ENCODE measurements around the gene PPIE.

PPIE gene

GRCh38 chr1:39755965-39756659 is 17.4 kb downstream of the PPIE start:
- no peak overlapping the region for H3K4me3 ChIP-seq (replicated peaks in 1 of 2; ENCODE audit: low read depth in 2 of 2, low read length in 2 of 2)
- TF ChIP-seq, protein P1, sequence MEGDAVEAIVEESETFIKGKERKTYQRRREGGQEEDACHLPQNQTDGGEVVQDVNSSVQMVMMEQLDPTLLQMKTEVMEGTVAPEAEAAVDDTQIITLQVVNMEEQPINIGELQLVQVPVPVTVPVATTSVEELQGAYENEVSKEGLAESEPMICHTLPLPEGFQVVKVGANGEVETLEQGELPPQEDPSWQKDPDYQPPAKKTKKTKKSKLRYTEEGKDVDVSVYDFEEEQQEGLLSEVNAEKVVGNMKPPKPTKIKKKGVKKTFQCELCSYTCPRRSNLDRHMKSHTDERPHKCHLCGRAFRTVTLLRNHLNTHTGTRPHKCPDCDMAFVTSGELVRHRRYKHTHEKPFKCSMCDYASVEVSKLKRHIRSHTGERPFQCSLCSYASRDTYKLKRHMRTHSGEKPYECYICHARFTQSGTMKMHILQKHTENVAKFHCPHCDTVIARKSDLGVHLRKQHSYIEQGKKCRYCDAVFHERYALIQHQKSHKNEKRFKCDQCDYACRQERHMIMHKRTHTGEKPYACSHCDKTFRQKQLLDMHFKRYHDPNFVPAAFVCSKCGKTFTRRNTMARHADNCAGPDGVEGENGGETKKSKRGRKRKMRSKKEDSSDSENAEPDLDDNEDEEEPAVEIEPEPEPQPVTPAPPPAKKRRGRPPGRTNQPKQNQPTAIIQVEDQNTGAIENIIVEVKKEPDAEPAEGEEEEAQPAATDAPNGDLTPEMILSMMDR (IDR thresholded peaks at IDR 0.05; ENCODE audit: low read depth, low read length), result no peak
- DNase-seq (ENCODE audit: low read depth in 2 of 2), result no peak

DNA sequence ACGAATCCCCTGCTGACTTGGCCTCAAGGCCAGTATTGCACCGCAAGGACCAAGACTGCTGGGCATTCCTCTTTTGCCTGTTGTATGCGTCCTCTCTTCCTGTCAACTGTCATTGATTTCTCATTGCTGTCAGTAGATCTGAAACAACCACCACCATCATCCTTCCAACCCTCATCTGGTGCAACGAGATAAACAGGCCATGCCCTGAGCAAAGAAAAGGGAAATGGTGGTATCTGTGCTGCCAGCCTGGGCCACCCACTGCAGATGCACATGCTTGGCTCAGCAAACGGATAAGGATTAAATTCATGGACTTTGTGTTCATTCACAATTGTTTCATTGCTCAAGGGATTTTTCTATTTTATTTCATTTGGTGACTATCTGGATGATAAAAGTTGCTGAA is 18.8 kb downstream of the PPIE start:
- no peak overlapping the region for H3K4me3 ChIP-seq (replicated peaks in 1 of 2; ENCODE audit: low read depth in 2 of 2, low read length in 2 of 2)
- DNase-seq (ENCODE audit: low read depth in 2 of 2), result no peak
- TF ChIP-seq, protein P1 (IDR thresholded peaks at IDR 0.05; ENCODE audit: low read depth, low read length), result no peak

GRCh38 chr1:39758556-39759435 is 20.1 kb downstream of the PPIE start:
- H3K4me3 ChIP-seq (replicated peaks in 1 of 2; ENCODE audit: low read depth in 2 of 2, low read length in 2 of 2), result no peak overlapping the region
- TF ChIP-seq, protein P1 (IDR thresholded peaks at IDR 0.05; ENCODE audit: low read depth, low read length), result no peak
- DNase-seq (ENCODE audit: low read depth in 2 of 2), result no peak

DNA sequence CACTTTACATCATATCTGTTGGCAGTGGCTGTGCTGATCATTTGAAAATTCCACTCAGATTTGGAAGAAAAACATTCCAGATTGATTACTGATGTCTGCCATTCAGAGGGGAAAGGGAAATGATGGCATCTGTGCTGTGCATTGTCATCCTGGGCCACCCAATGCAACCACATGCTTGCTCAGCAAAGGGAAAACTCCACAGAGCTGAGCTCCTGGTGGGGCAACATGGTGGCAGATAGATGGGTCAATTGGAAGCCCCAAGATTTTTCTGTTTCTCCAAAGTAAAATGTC is 20.7 kb downstream of the PPIE start:
- H3K4me3 ChIP-seq (replicated peaks in 1 of 2; ENCODE audit: low read depth in 2 of 2, low read length in 2 of 2), result no peak overlapping the region
- TF ChIP-seq, protein P1 (IDR thresholded peaks at IDR 0.05; ENCODE audit: low read depth, low read length), result no peak
- DNase-seq (ENCODE audit: low read depth in 2 of 2), result no peak

DNA sequence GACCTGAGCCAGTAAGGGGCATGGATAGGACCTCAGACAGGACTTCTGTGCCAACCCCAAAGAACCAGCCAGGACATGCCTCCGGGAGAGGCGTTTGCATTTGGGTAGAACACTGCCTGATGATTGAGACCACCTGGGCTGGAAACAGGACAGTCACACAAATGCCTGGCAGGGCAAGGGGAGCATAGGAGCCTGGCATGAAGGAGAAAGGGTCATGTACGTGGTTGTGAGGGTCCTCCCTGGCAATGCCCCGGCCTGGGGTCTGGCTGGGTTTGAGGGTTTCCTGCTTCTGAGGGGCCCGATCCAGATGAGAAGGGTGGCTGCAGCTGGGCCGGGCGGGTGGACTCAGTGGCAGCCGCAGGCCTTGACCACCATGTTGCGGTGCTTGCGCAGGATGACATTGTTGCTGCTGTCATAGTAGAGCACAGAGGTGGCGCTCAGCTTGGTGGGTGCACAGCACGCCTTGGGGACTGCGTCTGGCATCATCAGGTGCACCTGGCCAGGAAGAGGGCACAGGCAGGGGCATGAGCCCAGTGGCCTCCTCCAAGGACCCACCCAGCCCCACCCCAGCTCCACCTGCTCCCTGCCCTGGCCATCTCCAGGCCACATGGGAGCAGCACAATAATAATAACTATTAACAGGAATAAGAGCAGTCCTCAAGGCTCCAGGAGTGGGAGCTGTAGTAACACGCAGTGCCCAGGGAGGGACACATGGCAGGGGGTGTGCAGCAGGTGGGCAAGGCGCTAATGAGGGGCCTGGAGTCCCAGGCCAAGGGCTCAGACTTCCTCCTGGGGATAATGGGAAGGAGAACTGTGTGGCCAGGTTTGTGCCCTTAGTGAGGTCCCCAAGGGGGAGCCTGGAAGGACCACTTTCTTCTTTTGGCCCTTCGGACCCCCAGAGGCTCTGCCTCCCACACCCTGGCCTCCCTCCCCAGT is 21.7 kb downstream of the PPIE start:
- no peak for DNase-seq (ENCODE audit: low read depth in 2 of 2)
- TF ChIP-seq, protein P1 (IDR thresholded peaks at IDR 0.05; ENCODE audit: low read depth, low read length), result no peak
- H3K4me3 ChIP-seq (replicated peaks in 1 of 2; ENCODE audit: low read depth in 2 of 2, low read length in 2 of 2), result no peak overlapping the region

GRCh38 chr1:39761016-39761415 is 22.3 kb downstream of the PPIE start:
- no peak overlapping the region for H3K4me3 ChIP-seq (replicated peaks in 1 of 2; ENCODE audit: low read depth in 2 of 2, low read length in 2 of 2)
- TF ChIP-seq, protein P1 (IDR thresholded peaks at IDR 0.05; ENCODE audit: low read depth, low read length), result no peak

More at GRCh38 chr1:39761016-39761415, 22.3 kb downstream of the PPIE start:
- no peak for DNase-seq (ENCODE audit: low read depth in 2 of 2)

All from cardiac fibroblast (primary cell).